NT2/D1 (cell line): Measurements from ENCODE around the gene ULBP1.
"Not testable (repeated sequence)": the region's sequence is repeated elsewhere in the genome, so short reads cannot be mapped to it uniquely, and the experiment has no call there.

Experiments
- SUZ12 ChIP-seq: IDR thresholded peaks from 2 replicates; pipeline ENCODE4 v1.6.1; 2011; ENCODE audit not compliant: insufficient read length, insufficient read depth; ENCODE audit errors: extremely low read depth
- ZNF274 ChIP-seq: IDR thresholded peaks from 2 replicates; pipeline ENCODE4 v1.6.1; 2011; ENCODE audit warnings: mild to moderate bottlenecking, low read depth, low read length

GRCh38 chr6:150017186-150017521 lies 53.4 kb downstream of the ULBP1 start:
- TF ChIP-seq SUZ12, ZNF274: not testable (repeated sequence)
